NB4 (cell line): Measurements from ENCODE around the gene RAB39B.
A peak's percentile ranks its signal among the peaks of the same experiment; 100 is the strongest.

Source experiments
- DNase-seq: peaks from one replicate; pipeline ENCODE4 v3.0.0; 2010; ENCODE audit warnings: low read depth
- H3K4me3 ChIP-seq: one replicate; pipeline ENCODE4 v1.5.1; 2011; ENCODE audit warnings: mild to moderate bottlenecking, low read depth, low read length, moderate library complexity
- MAX ChIP-seq: IDR thresholded peaks from 2 replicates; pipeline ENCODE4 v1.6.1; 2011; ENCODE audit warnings: low read depth, low read length
- MYC ChIP-seq: IDR thresholded peaks from 2 replicates; pipeline ENCODE4 v1.6.1; 2011; ENCODE audit warnings: low read depth, low read length
- POLR2A ChIP-seq: IDR thresholded peaks from 2 replicates; pipeline ENCODE4 v1.6.1; 2011; ENCODE audit warnings: mild to moderate bottlenecking; ENCODE audit not compliant: insufficient read length; ENCODE audit errors: extremely low read depth
- TF ChIP-seq, protein P1 (sequence below): IDR thresholded peaks from one replicate; pipeline ENCODE4 v1.5.1; 2012; ENCODE audit warnings: low read depth, low read length

Gene RAB39B

DNA sequence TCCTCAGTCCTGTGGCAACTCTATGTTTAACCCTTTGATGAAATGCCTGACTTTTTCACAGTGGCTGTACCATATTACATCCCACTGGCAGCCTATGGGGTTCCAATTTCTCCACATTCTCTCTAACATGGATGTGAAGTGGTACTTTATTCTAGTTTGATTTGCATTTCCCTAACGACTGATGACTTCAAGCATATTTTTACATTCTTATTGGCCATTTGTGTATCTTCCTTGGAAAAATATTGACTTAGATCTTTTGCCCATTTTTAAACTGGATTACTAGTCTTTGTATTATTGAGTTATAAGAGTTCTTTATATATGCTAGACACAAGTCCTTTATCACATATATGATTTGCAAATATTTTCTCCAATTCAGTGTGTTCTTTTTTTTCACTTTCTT, 2.1 kb upstream of the RAB39B start:
- TF ChIP-seq POLR2A (no peak), MAX (no peak)
- TF ChIP-seq, protein P1, sequence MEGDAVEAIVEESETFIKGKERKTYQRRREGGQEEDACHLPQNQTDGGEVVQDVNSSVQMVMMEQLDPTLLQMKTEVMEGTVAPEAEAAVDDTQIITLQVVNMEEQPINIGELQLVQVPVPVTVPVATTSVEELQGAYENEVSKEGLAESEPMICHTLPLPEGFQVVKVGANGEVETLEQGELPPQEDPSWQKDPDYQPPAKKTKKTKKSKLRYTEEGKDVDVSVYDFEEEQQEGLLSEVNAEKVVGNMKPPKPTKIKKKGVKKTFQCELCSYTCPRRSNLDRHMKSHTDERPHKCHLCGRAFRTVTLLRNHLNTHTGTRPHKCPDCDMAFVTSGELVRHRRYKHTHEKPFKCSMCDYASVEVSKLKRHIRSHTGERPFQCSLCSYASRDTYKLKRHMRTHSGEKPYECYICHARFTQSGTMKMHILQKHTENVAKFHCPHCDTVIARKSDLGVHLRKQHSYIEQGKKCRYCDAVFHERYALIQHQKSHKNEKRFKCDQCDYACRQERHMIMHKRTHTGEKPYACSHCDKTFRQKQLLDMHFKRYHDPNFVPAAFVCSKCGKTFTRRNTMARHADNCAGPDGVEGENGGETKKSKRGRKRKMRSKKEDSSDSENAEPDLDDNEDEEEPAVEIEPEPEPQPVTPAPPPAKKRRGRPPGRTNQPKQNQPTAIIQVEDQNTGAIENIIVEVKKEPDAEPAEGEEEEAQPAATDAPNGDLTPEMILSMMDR, result no peak
- DNase-seq, result no peak
- H3K4me3 ChIP-seq, result no peak overlapping the region

DNA sequence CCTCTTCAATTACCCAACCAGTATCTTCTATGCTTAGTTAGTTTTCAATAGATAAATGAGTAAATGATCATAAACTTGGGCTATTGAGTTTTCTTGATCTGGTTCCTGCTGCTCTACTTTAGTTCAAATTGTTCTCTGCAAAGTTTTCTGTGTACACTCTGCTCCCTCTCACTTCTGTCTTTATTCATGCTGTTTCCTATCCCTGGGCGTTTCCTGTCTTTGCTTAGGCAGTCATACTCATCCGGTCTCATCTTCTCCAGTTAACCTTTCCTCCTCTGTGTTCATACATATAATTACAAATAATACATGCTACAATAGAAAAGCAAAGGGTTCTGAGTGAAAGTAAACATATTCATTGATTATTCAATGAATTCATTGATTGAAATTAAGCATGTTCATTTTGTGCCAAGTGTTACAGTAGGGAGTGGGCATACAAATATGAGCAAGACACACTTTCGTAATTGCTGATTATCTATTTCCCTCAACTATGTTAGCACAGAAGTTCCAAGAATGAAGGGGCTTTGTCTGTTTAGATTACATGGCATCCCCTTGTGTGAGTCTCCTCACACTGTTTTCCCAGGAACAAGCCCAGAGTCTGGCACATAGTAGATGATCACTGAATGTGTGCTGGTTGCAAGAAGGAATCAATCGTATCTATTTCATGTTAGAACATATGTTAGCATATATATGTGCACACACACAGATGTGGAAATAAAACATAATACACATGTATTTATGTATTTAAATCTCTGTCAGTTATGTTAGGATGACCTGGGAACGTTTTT, 1.1 kb downstream of the RAB39B start:
- TF ChIP-seq POLR2A, result no peak
- TF ChIP-seq, protein P1, result no peak
- no peak overlapping the region for H3K4me3 ChIP-seq
- no peak for DNase-seq

DNA sequence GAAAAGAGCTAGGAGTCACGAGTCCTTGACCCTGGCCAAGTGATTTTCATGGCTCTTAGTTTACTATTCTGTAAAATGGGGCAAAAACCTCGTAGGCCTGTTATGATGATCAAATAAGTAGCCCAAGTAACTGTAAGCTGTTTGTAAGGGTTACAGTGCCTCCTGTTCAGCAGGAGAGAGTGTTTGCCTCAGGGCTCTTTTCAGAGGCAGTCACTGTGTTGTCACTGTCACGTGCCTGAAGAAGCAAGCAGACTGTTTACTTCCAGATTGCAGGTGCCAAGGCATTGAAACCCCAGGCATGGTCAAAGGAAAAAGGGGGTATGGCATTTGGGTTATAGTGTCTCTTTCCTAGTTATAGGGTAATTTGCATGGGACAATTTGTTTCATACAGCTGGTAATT, 4.5 kb downstream of the RAB39B start:
- TF ChIP-seq POLR2A (no peak), MYC (no peak), MAX (no peak)
- TF ChIP-seq, protein P1, result no peak
- no peak overlapping the region for H3K4me3 ChIP-seq
- no peak for DNase-seq

- DNase-seq, result no peak
- TF ChIP-seq MYC, result no peak
- TF ChIP-seq POLR2A, result no peak
- TF ChIP-seq, protein P1, result no peak
- no peak for TF ChIP-seq MAX
- no peak overlapping the region for H3K4me3 ChIP-seq
Measured at GRCh38 chrX:155251391-155251790, 12.9 kb downstream of the RAB39B start.

DNA sequence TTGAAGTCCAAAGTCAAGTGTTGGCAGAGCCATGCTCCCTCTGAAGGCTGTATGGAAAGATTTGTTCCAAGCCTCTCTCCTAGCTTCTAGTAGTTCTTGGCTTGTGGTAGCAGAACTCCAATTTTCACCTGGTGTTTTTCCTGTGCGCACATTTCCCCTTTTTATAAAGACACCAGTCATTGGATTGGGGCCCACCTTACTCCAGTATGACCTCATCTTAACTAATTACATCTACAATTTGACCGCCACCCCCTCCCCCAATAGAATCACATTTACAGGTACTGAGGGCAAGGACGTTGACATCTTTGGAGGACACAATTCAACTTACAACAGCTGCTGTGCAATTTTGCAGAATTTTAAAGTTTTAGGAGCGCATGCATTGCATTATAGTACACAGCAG, 16.8 kb downstream of the RAB39B start:
- TF ChIP-seq MYC, result no peak
- no peak for TF ChIP-seq POLR2A
- no peak for TF ChIP-seq MAX
- TF ChIP-seq, protein P1, result no peak
- no peak for DNase-seq

DNA sequence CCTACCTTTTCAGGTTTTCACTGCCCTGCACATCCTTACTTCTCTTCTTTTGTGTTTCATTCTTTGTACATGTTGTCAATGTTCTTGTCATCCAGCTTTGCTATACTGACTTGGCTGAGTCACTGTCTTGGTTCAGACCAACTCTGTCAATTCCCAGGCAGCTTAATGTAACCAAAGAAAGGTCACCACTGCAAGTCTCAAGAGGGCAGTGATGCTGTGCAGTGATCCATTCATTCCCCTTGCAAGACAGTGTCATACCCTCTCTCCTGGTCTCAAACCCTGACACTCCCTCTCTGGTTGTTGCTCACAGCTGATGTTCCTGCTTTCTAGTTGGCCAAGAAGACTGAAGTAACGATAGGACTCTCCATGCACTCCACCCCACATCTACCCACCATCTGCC, 17.5 kb downstream of the RAB39B start:
- peak; percentile 7 for DNase-seq
- no peak for TF ChIP-seq MAX
- no peak for TF ChIP-seq POLR2A
- no peak for TF ChIP-seq MYC
- TF ChIP-seq, protein P1, result no peak
- no peak overlapping the region for H3K4me3 ChIP-seq

More for the DNA sequence above, 16.8 kb downstream of the RAB39B start:
- no peak overlapping the region for H3K4me3 ChIP-seq
